HG02970 (cell line): ENCODE results near the gene TRAF3IP3.
"Not testable (repeated sequence)": the region's sequence is repeated elsewhere in the genome, so short reads cannot be mapped to it uniquely, and the experiment has no call there.

Experiments used
- ATAC-seq: cut with Tn5 transposase; IDR thresholded peaks from one replicate; pipeline ENCODE4 v1.9.1; 2021; ENCODE audit warnings: mild to moderate bottlenecking, moderate library complexity, moderate number of reproducible peaks; ENCODE audit not compliant: unreplicated experiment, low FRiP score

Gene TRAF3IP3

DNA sequence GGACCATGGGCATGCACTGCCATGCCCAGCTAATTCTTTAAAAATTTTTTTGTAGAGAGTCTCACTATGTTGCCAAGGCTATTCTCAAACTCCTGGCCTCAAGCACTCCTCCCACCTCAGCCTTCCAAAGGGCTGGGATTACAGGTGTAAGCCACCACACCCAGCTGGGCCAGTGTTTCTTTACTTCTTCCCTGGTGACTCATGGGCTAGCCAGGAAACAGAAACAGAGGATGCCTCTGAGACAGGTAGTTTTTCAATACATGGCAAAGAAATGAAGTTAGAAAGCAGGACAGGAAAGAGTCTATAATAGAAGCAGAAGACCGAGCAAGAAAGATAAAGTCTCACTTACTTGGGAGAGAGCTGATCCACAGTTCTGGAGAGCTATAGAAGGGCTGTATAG lies 36.1 kb downstream of the TRAF3IP3 start:
- ATAC-seq, result no peak

DNA sequence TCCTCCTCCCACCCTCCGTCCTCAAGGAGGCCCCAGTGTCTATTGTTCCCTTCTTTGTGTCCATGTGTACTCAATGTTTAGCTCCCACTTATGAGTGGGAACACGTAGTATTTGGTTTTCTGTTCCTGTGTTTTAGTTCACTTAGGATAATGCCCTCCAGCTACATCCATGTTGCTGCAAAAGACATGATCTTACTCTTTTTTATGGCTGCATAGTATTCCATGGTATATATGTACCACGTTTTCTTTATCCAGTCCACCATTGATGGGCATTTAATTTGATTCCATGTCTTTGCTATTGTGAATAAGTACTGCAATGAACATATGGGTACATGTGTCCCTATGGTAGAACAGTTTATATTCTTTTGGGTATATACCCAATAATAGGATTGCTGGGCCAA lies 37.9 kb downstream of the TRAF3IP3 start:
- ATAC-seq, result not testable (repeated sequence)

DNA sequence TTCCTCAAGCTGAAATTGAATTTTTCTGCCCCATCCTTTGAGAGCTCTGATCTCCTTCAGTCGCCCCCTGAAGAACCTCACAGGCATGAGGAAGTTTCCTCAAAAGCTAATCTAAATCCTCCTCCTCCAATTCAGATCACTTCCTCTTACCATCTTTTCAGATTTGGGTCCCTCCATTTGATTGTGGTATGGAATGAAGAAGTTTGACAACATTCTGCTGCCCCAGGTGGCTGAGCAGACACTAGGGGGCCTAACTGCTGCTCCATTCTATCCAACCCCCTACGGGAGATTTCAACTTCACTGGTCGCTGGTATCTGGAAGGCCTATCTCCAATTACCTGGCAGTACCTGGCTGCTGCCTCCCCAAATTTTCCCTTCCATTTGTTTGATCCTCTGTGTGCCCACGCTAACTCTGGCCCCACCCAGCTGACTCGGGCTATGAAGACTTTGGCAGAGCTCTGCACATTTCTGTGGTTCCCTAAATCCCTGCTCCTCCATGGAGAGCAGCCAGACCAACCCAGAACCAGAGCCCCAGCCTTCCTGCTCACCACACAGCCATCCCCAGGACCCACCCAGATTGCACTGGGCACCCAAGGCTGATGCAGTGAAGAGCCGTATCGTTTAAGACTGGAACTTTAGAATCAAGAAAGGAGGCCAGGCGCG lies 42.3 kb downstream of the TRAF3IP3 start:
- no peak for ATAC-seq

DNA sequence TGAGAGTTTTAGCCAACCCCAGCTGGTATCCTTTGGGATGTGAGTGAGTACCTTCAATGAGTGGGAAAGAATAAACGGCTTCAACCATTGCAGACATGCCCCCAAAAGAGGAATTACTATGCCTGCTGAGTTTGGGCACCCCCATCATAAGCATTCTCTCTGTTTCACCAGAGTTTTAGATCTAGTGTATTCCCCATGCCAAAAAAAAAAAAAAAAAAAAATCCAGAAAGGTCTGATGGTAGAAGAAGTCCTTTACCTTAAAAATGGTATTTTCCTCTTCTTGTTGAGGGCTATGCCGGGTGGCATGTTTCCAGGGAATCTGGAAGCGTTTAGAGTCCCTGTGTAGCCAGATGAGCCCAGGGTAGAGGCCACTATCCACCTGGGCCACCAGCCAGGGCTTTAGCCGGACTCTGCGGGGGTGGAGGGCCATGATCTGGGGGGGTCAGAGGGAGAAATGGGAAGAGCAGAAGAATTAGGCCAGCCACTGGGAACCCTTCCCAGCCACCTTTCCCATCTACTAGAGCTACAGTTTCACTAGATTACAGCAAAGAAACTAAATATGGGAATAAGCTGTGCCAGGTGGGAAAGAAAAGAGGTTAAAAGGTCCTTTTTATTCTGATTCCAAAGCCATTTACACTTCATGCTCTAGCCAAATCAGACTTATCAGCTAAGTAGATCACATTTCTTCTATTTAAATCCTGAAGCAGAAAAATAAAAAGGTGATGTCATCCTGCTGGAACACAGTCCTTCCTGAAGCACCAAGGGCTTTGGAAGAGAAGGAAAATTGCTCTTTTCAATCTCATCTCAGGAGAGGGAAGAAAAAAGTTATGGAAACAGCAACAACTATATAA lies 45.4 kb downstream of the TRAF3IP3 start:
- ATAC-seq, result no peak

DNA sequence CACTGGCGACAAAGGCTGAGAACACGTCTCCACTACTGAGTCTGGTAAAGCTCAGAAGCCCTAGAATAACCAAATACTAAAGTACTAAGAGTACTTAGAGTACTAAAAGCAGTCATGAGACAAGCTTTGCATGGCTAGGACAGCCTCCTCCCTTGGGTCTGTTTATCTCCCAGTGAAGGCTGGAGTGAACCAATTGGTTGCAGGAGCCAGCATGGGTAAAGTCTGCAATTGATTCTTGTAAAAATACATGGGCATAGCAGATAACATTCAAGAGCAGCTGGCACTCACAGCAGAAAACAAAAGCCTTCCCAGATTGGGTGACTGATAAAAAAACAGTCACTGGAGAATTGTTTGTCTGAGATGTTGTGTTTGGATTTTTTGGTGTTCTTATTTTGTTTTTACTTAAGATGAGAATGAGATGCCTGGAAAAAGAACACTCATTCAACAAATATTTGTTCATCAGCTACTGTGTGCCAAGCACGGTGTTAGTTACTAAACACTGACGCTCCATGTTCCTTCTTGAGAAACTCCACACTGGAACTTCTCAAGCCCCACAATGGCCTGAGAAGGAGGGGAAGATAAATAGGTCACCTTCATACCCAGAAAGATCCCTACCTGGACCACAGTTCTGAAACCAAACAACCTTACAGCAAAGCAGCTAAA lies 46.4 kb downstream of the TRAF3IP3 start:
- ATAC-seq, result no peak

DNA sequence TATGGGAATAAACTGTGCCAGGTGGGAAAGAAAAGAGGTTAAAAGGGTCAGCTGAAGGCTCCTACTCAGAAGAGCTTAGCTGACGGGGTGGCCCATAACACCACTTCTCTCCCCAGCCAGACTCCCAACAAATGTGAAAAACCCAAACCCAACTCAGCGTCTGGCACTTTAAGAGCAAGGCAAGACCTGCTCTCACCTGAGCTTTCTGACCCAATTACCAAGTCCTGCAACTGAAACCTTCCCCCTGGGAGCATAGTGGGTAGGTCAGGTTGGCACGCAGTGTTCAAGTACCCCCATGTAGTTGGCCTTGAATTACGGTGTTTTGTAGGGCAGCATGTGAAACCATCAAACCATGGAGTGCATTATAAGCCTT lies 46.9 kb downstream of the TRAF3IP3 start:
- no peak for ATAC-seq

DNA sequence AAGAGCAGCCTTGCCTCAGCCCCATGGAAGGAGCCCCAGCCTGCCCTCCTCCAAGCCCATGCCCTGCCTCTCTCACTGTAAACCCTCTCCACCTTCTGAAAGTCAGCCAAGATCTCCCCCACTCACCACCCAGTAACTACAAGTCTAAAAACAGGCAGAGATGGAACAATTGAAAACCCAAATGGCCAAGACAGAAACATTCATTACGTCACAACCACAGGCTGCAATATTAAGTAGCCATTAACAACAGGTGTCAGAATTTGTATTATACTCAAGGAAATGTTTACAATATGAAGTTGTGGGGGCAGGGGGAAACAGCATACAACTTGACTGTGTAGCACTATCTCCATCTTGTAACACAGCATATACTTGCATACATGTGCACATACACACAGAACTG lies 47.7 kb downstream of the TRAF3IP3 start:
- ATAC-seq, result no peak

DNA sequence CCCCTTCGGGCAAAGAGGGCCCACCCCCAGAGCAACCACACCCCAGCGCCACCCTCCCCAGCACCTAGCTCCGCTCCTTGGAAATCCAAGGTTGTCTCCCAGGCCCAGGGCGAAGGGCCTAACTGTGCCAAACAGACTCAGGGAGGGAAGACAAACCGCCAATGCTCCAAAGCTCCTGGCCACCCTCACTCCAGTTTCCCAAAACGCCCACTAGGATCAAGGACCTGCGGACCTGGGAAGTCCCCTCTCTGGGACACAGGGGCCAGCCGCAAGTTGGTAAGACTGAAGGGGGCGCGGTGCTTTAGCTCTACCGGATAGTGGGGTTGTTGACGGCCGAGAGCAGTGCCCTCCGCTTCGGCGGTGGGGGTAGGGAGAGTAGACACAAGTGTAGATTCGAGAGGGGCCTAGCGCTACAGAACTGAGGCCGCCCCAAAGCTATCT lies 49.5 kb downstream of the TRAF3IP3 start:
- no peak for ATAC-seq

DNA sequence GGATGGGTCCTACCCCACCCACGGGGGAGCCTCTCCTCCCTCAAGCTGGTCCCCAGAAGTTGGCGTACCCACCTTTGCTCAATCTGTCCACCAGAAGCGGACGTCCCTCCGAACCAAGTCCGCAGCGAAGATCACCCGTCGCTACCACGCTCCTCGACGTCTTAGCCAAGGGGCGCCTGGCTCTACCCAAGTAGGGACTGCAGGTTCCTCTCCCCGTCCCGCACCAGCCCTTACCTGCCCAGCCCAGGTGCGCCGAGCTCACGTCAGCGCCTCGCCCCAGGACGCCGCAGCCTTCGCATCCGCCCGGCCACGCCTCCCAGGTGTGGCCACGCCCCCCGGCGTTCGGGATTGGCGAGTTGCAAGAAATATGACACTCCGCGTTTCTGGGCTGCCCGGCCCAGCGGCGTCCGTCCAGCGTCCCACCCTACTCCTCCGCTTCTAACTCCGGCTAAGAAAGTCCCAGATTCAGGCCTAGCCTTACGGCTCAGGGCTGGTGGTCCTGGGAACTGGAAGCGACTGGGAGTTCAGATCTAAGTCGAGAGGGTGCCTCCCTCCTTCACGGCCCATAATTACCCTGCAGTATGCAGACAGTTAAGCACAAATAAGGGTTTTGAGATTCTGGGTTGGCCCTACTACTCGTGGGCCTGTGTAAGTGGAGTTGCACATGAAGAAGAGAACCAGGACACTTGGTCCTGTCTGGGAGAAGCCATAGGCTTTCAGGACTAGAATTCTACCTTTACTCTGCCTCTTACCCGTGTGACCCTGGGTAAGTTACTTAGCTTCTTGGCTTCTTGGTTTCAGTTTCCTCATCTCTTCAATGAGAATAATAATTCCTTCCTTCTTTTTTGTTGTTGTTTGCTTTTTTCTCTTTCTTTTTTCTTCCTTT lies 50.3 kb downstream of the TRAF3IP3 start, which contains the start of gene IRF6:
TSS of gene IRF6 (minus strand) at position 268 of the 886 bp plus-strand sequence. CDS start 4,729 bp downstream, outside the sequence.
- peak; percentile 87 for ATAC-seq

DNA sequence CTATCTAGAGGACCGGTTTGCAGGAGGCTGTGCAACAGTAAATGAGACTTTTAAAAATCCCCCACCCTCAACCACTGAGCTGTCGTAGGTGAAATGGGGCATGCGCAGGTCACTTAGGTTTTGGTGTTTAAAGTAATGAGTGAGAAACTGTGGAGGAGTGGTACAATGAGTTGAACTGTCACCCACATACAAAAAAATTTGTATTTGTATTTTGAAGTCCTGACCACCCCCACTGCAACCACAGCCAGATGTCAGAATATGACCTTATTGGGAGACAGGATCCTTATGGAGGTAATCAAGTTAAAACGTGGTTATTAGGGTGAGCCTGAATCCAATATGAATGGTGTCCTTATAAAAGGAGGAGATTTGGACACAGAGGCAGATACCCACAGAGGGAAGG lies 51.7 kb downstream of the TRAF3IP3 start:
- no peak for ATAC-seq

DNA sequence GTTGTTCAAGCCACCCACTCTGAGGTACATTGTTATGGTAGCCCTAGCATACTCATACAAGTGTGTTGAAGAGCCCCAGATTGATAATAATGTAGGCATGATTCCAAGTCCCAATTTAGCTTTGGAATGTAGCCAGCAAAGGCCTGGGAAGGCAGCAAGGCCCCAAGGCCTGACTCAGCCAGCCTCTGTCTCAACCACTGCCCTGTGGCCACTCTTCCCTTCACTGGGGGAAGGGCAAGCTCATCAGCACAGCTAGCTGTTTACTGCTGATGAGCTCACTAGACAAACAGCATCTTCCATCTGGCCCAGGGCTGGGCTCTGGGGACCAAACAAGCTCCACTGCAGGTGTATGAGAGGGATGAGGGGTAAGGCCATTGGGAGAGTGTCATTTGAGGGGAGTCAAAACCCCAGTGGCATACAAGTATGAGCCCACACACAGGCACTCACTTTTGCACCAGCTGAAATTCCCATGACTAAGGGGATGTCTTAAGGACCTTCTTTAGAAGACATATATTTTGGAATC lies 52.3 kb downstream of the TRAF3IP3 start:
- no peak for ATAC-seq

DNA sequence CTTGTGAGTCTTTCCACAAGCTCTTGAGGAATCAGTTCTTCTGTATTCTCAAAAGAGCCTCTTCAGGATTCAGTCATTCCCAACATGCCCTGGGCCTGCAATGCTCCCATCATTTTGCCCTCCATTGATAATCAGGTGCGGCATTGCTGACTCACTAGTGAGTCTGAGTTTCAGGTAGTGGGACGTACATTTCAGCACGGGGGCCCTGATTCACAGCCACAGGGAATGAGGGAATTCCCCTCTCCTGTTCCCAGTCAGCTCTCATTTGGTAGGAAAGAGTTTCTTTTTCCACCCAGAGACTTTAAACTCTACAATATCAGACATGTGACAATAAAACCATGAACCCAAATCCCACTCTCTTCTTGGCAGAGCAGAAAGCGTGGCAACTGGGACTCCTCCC lies 53.8 kb downstream of the TRAF3IP3 start:
- ATAC-seq, result no peak

DNA sequence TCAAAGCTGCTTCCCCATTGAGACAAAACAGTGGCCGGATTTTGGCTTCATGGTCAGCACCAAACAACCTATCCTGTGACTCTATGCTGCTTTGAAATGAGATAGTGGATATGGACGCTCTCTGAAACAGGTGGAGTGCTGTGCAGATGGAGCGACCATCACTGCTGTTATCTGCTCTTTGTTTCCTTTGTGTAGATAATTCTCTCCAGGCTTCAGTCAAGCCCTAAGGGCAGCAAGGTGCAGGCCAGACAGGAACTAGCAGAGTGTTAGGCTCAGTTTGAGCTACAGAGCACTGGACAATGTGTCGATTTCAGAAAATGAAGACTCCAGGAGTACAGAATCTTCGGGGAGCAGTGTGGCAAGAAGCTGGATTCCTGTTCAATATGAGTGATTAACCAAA lies 54.9 kb downstream of the TRAF3IP3 start:
- no peak for ATAC-seq

DNA sequence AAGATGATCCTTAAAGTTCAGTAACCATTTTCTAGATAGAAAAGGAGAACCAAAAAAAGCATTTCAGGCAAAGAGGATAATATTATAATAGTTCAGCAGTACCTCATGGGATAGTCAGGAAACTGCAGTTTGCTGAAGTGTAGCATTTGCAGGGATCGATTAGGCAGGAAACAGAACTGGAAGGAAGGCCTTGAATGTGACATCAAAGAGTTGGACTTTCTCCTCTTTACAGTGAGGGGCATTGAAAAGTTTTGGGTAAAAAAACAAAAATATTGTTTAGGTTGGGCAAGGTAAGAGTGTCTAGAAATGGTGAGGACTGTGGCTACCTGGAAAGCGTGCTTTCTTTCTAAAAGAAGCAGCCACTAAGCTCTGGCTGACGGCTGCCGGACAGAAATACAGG lies 58.0 kb downstream of the TRAF3IP3 start:
- ATAC-seq, result no peak

DNA sequence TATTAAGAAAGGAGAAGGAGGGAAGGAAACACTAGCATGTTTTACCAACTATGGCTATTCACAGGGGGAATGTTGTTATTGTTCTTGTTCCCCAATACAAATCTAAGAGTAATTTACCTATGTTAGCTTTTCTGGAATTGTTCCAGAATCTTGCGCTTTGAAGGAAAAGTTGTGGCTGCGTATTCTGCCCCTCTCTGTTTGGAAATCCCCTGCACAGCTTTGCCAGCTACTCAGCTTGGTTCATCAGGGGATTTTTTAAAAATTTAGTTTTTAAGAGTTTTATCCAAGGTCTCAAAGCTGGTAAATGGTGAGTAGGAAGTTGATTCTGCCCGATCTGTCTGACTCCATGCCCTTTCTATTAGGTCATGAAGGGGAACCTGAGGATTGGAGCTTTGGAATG lies 59.6 kb downstream of the TRAF3IP3 start:
- ATAC-seq, result no peak

DNA sequence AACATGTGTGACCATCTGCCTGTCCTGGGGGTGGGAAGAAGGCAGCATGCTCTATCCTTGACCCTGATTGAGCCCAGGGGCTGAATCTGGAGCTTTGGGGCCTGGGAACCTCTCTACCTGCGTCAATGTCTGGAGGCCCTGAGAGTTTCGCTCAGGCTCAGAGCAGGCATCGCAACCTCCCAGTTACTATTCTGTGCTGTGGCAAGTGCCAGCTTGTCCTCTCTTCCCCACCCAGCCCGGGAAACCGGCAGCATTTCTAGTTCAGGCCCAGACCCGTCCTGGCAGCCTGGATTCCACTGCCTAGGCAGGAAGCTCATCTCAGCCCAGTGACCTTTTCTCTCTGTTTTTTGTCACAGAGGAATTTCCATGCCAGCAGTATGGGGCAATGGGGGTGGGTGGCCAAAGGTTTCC lies 60.1 kb downstream of the TRAF3IP3 start:
- ATAC-seq, result no peak

DNA sequence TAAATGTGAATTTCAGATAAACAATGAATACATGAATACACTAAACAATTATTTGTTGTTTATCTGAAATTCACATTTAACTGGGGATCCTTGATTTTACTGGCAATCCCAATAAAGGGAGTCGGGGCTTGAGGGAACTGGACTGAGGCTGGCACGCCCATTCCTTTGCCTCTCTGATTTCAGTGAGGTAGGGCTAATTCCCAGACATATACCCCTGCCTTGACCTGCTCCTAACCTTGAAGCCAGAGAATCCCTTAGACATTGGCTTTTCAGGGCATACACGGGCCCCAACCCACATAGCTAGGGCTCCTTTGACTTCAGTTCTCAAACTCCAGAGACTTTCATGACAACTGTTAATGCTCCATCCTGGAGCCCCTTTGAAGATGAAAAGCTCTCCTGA lies 61.1 kb downstream of the TRAF3IP3 start:
- ATAC-seq, result no peak

DNA sequence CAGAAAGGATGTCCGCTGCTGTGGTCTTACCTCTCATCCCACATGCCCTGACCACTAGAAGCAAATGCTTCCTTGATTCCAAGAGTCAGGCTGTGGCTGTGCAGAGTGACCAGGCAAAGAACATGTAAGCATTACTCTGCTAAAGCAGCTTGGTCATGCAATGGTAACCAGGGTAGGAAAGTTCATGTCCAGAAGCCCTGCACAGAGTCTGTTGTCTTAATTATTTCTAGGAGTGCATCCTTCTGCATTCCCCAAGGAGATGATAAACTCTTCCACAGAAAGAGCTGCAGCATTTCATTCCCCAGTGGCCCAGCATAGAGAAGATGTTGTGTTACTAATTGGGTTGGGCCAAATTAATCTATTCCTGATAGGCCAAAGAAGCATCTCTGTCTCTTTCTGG lies 61.8 kb downstream of the TRAF3IP3 start:
- ATAC-seq, result no peak

DNA sequence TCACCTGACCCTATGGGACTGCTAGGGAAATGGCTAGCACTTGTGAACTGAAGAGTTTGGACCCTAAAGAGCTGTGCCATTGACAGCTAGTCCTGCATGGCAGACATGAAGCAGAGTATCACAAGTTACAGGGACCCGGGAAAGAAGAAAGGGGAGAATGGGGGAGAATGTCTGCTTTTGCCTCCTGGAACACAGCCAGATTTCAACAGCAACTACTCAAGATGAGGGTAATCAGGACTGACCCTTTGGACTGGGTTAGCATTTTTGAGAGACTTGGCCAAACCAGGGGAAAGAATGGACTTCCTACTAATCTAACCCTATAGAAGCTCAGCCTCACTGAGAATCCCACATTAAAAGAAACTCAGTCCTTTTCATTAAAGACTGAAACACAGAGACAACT lies 63.2 kb downstream of the TRAF3IP3 start:
- ATAC-seq, result no peak

DNA sequence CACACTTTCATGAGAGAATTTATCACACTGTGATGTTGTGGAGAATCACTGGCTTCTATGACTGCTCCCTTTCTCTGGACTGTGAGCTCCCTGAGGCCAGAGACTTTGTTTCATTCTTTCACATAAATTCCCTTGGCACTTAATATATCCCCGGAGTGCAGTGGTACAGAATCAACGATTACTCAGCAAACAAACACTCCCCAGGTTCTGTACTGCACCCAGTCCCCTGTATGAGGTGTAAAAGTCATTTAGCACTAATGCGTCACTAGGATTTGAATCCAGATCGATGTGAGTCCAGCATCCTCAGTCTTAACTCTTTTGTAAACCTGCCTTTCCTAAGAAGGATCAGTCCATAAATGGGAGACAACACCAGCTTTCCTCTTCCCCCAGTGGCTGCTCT lies 65.1 kb downstream of the TRAF3IP3 start:
- no peak for ATAC-seq
